H1 (cell line): ENCODE results near the gene CAPN1. TPM values are rescaled to one million over a fixed set of nuclear protein-coding genes. Genes with fewer than 3 reads are reported as not detected.
"Not testable (repeated sequence)": the region's sequence is repeated elsewhere in the genome, so short reads cannot be mapped to it uniquely, and the experiment has no call there.

Experiments
- CTCF ChIA-PET: fragments of 300-600 bp; sonication (Branson Sonifier 250); formaldehyde crosslinking; loops from one replicate; lab custom pipeline; 2021; ENCODE audit not compliant: partially characterized antibody; lab: Charles Lee
- POLR2A ChIA-PET: fragments of 300-600 bp; sonication (Branson Sonifier 250); formaldehyde crosslinking; loops from one replicate; lab custom pipeline; 2021; ENCODE audit warnings: inconsistent platforms; ENCODE audit not compliant: partially characterized antibody; lab: Charles Lee
- DNase-seq, 2 experiments: peaks; one replicate each; pipeline versions ENCODE4 v3.0.0 to v3.0.0-alpha.2; 2010 to 2022; ENCODE audit warnings: low spot score in 2 of 2, low read depth in 1 of 2, mixed read lengths in 1 of 2
- FAIRE-seq: peaks from 2 replicates; lab custom pipeline; 2011; peaks lifted over from hg19 to GRCh38; lab: Jason Lieb, UNC
- H2AFZ ChIP-seq: 2 replicates; pipeline ENCODE4 v1.8.1; 2012; ENCODE audit warnings: low read length, inconsistent platforms
- H2AK5ac ChIP-seq: 2 replicates; pipeline ENCODE4 v1.6.1; 2013; ENCODE audit warnings: low read depth, low read length
- H2BK120ac ChIP-seq: replicated peaks from 2 replicates; pipeline ENCODE3; 2013; ENCODE audit warnings: low read depth, low read length, inconsistent platforms
- H2BK12ac ChIP-seq: 2 replicates; pipeline ENCODE4 v1.6.1; 2013; ENCODE audit warnings: low read depth, low read length
- H2BK15ac ChIP-seq: 2 replicates; pipeline ENCODE4 v1.6.1; 2013; ENCODE audit warnings: low read length
- H2BK20ac ChIP-seq: 2 replicates; pipeline ENCODE4 v1.6.1; 2013; ENCODE audit warnings: low read length
- H2BK5ac ChIP-seq: 2 replicates; pipeline ENCODE4 v1.6.1; 2013; ENCODE audit warnings: low read depth, low read length
- H3K14ac ChIP-seq: 2 replicates; pipeline ENCODE4 v1.6.1; 2013; ENCODE audit warnings: inconsistent platforms; ENCODE audit not compliant: insufficient read length
- H3K18ac ChIP-seq: 2 replicates; pipeline ENCODE4 v1.6.1; 2013; ENCODE audit warnings: low read length; ENCODE audit errors: extremely low read depth
- H3K23ac ChIP-seq: 2 replicates; pipeline ENCODE4 v1.6.1; 2013; ENCODE audit warnings: inconsistent platforms; ENCODE audit not compliant: insufficient read length
- H3K23me2 ChIP-seq: 2 replicates; pipeline ENCODE4 v1.6.1; 2013; ENCODE audit warnings: low read depth, low read length
- H3K27ac ChIP-seq: 2 replicates; pipeline ENCODE4 v1.6.1; 2011; ENCODE audit warnings: low read depth, low read length, inconsistent platforms
- H3K27me3 ChIP-seq, 4 experiments: replicated peaks in 1 of 4; 1 replicate in 1 of 4; 2 replicates in 3 of 4; pipeline versions ENCODE4 v1.6.1 to v1.8.1; 2011 to 2013; ENCODE audit warnings: low read length in 3 of 4, mild to moderate bottlenecking in 3 of 4, inconsistent platforms in 2 of 4, mixed read lengths in 2 of 4, moderate library complexity in 1 of 4; ENCODE audit not compliant: control insufficient read depth in 3 of 4, insufficient read depth in 3 of 4; ENCODE audit errors: extremely low read depth in 1 of 4
- H3K36me3 ChIP-seq, 4 experiments: 2 replicates each; pipeline versions ENCODE4 v1.6.1 to v1.8.1; 2011 to 2013; ENCODE audit warnings: mild to moderate bottlenecking in 4 of 4, low read length in 3 of 4, moderate library complexity in 2 of 4, control low read depth in 1 of 4, inconsistent platforms in 1 of 4; ENCODE audit not compliant: insufficient read depth in 4 of 4, control insufficient read depth in 2 of 4
- H3K4ac ChIP-seq: replicated peaks from 2 replicates; pipeline ENCODE3; 2013; ENCODE audit warnings: low read length, low read depth, mixed read lengths, inconsistent platforms; ENCODE audit not compliant: insufficient read length
- H3K4me1 ChIP-seq, 4 experiments: replicated peaks in 1 of 4; 1 replicate in 1 of 4; 2 replicates in 3 of 4; pipeline versions ENCODE4 v1.6.1 to v1.8.1; 2011 to 2013; ENCODE audit warnings: low read length in 3 of 4, inconsistent platforms in 2 of 4, mixed read lengths in 1 of 4; ENCODE audit not compliant: insufficient read depth in 4 of 4, control insufficient read depth in 3 of 4
- H3K4me2 ChIP-seq, 2 experiments: 2 replicates each; pipeline versions ENCODE4 v1.6.1 to v1.8.1; 2011 to 2013; ENCODE audit warnings: low read depth in 2 of 2, low read length in 2 of 2, control low read depth in 1 of 2, inconsistent platforms in 1 of 2, mild to moderate bottlenecking in 1 of 2; ENCODE audit not compliant: insufficient read depth in 1 of 2
- H3K4me3 ChIP-seq, 4 experiments: fragments of 200-600, 300-600 bp in 1 of 4; sonication (generic), shearing (Covaris generic), sonication (Bioruptor Twin) in 1 of 4; 2 replicates each; pipeline versions ENCODE4 v1.5.1 to v1.8.1; 2011 to 2016; ENCODE audit warnings: low read length in 4 of 4, low read depth in 3 of 4, control low read depth in 2 of 4, inconsistent platforms in 2 of 4, mild to moderate bottlenecking in 2 of 4, mixed read lengths in 1 of 4, moderate library complexity in 1 of 4; ENCODE audit not compliant: insufficient read depth in 2 of 4; ENCODE audit errors: extremely low read depth in 1 of 4
- H3K56ac ChIP-seq: replicated peaks from 2 replicates; pipeline ENCODE3; 2013; ENCODE audit warnings: low read depth, mild to moderate bottlenecking, mixed read lengths, low read length, inconsistent platforms; ENCODE audit not compliant: insufficient read length
- H3K79me1 ChIP-seq: 2 replicates; pipeline ENCODE4 v1.6.1; 2013; ENCODE audit warnings: low read depth, low read length, control low read depth
- H3K79me2 ChIP-seq, 2 experiments: 2 replicates each; pipeline versions ENCODE4 v1.6.1 to v1.8.1; 2012 to 2013; ENCODE audit warnings: low read length in 2 of 2, mild to moderate bottlenecking in 2 of 2, inconsistent platforms in 1 of 2; ENCODE audit not compliant: insufficient read depth in 2 of 2, control insufficient read depth in 1 of 2
- H3K9ac ChIP-seq, 4 experiments: replicated peaks in 1 of 4; 1 replicate in 1 of 4; 2 replicates in 3 of 4; pipeline versions ENCODE4 v1.6.1 to v1.8.1; 2011 to 2013; ENCODE audit warnings: low read depth in 3 of 4, low read length in 3 of 4, control low read depth in 2 of 4, mild to moderate bottlenecking in 2 of 4, moderate library complexity in 2 of 4, inconsistent platforms in 1 of 4; ENCODE audit errors: extremely low read depth in 1 of 4
- H3K9me3 ChIP-seq, 2 experiments: 2 replicates each; pipeline versions ENCODE4 v1.6.1 to v1.8.1; 2012 to 2013; ENCODE audit warnings: mild to moderate bottlenecking in 2 of 2, moderate library complexity in 2 of 2, control low read depth in 1 of 2, inconsistent platforms in 1 of 2, low read depth in 1 of 2, low read length in 1 of 2, mixed read lengths in 1 of 2; ENCODE audit not compliant: insufficient read depth in 2 of 2
- H4K20me1 ChIP-seq, 2 experiments: replicated peaks in 1 of 2; 2 replicates each; pipeline versions ENCODE3 to v1.8.1; 2011 to 2013; ENCODE audit warnings: inconsistent platforms in 2 of 2, low read length in 2 of 2, mild to moderate bottlenecking in 1 of 2; ENCODE audit not compliant: insufficient read depth in 2 of 2, control insufficient read depth in 1 of 2
- H4K5ac ChIP-seq: 2 replicates; pipeline ENCODE4 v1.6.1; 2013; ENCODE audit warnings: low read length, low read depth, mixed read lengths, inconsistent platforms; ENCODE audit not compliant: insufficient read length
- H4K8ac ChIP-seq: 2 replicates; pipeline ENCODE4 v1.8.0; 2013; ENCODE audit warnings: mild to moderate bottlenecking, moderate library complexity, low read length, inconsistent platforms; ENCODE audit not compliant: insufficient read depth; ENCODE audit errors: extremely low read depth
- H4K91ac ChIP-seq: replicated peaks from 2 replicates; pipeline ENCODE3; 2013; ENCODE audit warnings: low read length, mixed read lengths, inconsistent platforms; ENCODE audit not compliant: insufficient read length
- WGBS, 2 experiments: shearing (Covaris generic) in 1 of 2; methylation state at CpG; one replicate each; pipeline versions ENCODE4 v1.1.6 to v1.1.7; 2013 to 2015; ENCODE audit warnings: low lambda C conversion rate in 2 of 2, mixed read lengths in 2 of 2, inconsistent platforms in 1 of 2, low coverage in 1 of 2, missing lambda C conversion rate in 1 of 2; ENCODE audit not compliant: insufficient replicate concordance in 2 of 2, insufficient coverage in 1 of 2, insufficient read length in 1 of 2; ENCODE audit errors: extremely low coverage in 1 of 2, missing lambda C conversion rate in 1 of 2; 5-methylcytosine and 5-hydroxymethylcytosine counted together
- polyA plus RNA-seq, 7 experiments: library from polyadenylated mRNA; depleted of rRNA in 3 of 7; stranded (reverse) in 5 of 7; unstranded in 2 of 7; fragments of >200 nt in 5 of 7; fragments of 200-250 nt in 2 of 7; gene quantifications; 1 replicate in 5 of 7; 2 replicates in 1 of 7; 4 replicates in 1 of 7; pipeline versions ENCODE4 v1.2.1 to v1.2.3, GENCODE V29; 2011 to 2013; ENCODE audit warnings: missing spikeins in 2 of 7, mixed read lengths in 2 of 7
- total RNA-seq: library from RNA; stranded (reverse); fragmentation: NEBNext Ultra II Directional; extraction: Animal tissue kit (Norgen Biotek cat#: 25700); gene quantifications from 2 replicates; pipeline ENCODE4 v1.2.1, GENCODE V29; 2021

Gene CAPN1
- total and polyA plus RNA-seq, 2 of the 8 experiments (the other 6 are each of a cell fraction or from before 2014, with no cell fraction given): 194 to 233 TPM

DNA sequence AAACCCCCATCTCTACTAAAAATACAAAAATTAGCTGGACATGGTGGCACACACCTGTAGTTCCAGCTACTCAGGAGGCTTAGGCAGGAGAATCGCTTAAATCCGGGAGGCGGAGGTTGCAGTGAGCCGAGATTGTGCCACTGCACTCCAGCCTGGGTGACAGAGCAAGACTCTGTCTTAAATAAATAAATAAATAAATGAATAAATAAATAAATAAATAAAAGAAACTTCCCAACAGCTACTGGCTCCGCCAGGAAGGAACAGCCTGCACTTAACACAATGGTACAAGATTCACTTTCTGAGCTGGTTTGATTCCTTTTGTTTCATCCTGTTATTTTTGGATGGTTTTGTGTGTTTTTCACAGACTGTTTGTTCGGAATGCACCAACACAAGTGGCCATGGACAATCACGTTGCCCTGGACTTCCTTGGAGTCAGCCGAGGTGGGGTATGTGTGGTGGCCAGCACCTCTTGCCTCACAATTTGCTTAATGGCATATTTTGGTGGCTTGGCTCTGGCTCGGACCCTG is 66.5 kb downstream of the CAPN1 start:
- not testable (repeated sequence) for H3K27ac ChIP-seq, H4K91ac ChIP-seq, H3K79me2 ChIP-seq, H3K23ac ChIP-seq, H3K79me1 ChIP-seq, H3K14ac ChIP-seq, H3K9ac ChIP-seq, H4K5ac ChIP-seq, H3K4me3 ChIP-seq, DNase-seq, H2BK20ac ChIP-seq, H3K18ac ChIP-seq, H3K9me3 ChIP-seq, H2BK120ac ChIP-seq, FAIRE-seq, H2AFZ ChIP-seq, H3K36me3 ChIP-seq, H2AK5ac ChIP-seq, H2BK12ac ChIP-seq, H2BK15ac ChIP-seq, H4K20me1 ChIP-seq, H3K4me2 ChIP-seq, H3K23me2 ChIP-seq, H4K8ac ChIP-seq, H3K4ac ChIP-seq, H3K27me3 ChIP-seq, H2BK5ac ChIP-seq, H3K56ac ChIP-seq
- ChIA-PET POLR2A (interaction anchor here (0.8 to 6.8 kb wide), 8 partner anchors 11 to 229 kb away, joined by 3 to 60 read pairs (median 6); partner anchors contain the start of gene ZNHIT2), CTCF (interaction anchor here (0.8 to 10.2 kb wide), 9 partner anchors 12 to 69 kb away, joined by 3 to 258 read pairs (median 5); partner anchors contain the start of gene CAPN1)
- peaks cover 2 to 10% (median 4%) of the 10 kb centered on the region in 4 experiments; a peak in 6 of 7 replicates for H3K4me1 ChIP-seq
- WGBS, 2 experiments: 81% methylated on average over 9 of the region's 9 CpGs; no CpG with 5 or more reads in 1 of the 2 experiments
